GM12874 (cell line): ENCODE measurements around the gene TRIM7.

Experiments used
- TF ChIP-seq, protein P1 (sequence below): IDR thresholded peaks from 2 replicates; pipeline ENCODE4 v1.5.1; 2011; ENCODE audit warnings: low read depth, mild to moderate bottlenecking, control low read depth, low read length, moderate library complexity; ENCODE audit not compliant: insufficient read depth

TRIM7 gene

DNA sequence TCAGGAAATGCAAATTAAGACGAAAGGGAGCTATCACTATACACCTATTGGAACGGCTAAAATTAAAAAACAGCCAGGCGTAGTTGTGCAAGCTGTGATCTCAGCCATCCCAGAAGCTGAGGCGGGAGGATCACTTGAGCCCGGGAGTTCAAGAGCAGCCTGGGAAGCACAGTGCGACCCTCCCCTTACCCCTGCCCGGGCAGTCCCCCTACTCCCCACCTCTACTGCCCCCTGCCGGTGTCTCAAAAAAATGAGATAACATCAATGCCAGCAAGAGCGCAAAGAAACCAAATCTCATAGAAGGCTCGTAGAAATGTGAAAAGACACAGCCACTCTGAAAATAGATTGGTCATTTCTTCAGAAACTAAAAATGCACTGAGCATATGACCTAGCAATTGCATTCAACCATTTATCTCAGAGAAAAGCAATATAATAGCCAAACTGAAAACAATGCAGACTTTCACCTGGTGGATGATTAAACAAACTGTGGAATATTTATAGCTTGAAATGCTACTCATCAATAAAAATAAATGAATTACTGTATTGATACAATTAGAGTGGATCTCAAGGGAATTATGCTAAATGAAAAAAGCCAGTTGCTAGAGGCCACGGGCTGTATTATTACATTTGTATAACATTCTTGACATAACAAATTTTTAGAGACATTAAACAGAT is 37.0 kb downstream of the TRIM7 start:
- TF ChIP-seq, protein P1, sequence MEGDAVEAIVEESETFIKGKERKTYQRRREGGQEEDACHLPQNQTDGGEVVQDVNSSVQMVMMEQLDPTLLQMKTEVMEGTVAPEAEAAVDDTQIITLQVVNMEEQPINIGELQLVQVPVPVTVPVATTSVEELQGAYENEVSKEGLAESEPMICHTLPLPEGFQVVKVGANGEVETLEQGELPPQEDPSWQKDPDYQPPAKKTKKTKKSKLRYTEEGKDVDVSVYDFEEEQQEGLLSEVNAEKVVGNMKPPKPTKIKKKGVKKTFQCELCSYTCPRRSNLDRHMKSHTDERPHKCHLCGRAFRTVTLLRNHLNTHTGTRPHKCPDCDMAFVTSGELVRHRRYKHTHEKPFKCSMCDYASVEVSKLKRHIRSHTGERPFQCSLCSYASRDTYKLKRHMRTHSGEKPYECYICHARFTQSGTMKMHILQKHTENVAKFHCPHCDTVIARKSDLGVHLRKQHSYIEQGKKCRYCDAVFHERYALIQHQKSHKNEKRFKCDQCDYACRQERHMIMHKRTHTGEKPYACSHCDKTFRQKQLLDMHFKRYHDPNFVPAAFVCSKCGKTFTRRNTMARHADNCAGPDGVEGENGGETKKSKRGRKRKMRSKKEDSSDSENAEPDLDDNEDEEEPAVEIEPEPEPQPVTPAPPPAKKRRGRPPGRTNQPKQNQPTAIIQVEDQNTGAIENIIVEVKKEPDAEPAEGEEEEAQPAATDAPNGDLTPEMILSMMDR = peak; percentile 67

DNA sequence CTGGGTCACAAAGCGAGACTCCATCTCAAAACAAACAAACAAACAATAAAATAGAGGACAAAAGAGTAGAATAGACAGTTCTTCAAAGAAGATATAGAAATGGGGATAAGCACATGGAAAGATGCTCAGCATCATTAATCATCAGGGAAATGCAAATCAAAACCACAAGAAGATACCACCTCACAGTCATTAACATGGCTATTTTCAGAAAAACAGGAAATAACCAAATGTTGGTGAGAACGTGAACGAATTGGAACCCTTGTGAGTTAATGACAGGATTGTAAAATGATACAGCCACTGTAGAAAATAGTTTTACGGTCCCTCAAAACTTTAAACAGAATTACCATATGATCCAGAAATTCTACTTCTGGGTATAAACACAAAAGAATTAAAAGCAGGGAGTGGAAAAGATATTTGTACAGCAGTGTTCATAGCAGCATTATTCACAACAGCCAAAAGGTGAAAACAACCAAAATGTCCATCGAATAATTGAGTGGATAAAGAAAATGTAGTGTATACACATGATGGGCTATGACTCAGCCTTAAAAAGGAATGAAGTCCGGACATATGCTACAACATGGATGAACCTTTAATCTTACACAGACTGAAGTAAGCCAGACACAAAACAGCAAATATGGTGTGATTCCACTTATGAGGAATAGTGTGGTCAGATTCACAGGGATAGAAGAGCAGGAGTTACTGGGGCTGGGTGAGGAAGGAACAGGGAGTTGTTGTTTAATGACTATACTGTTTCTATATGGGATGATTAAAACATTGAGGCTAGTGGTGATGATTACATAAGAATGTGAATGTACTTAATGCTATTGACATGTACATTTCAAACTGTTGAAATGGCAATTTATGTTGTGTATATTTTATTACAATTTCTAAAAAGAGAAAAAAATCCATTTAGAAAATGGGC is 37.9 kb downstream of the TRIM7 start:
- TF ChIP-seq, protein P1 = no peak

DNA sequence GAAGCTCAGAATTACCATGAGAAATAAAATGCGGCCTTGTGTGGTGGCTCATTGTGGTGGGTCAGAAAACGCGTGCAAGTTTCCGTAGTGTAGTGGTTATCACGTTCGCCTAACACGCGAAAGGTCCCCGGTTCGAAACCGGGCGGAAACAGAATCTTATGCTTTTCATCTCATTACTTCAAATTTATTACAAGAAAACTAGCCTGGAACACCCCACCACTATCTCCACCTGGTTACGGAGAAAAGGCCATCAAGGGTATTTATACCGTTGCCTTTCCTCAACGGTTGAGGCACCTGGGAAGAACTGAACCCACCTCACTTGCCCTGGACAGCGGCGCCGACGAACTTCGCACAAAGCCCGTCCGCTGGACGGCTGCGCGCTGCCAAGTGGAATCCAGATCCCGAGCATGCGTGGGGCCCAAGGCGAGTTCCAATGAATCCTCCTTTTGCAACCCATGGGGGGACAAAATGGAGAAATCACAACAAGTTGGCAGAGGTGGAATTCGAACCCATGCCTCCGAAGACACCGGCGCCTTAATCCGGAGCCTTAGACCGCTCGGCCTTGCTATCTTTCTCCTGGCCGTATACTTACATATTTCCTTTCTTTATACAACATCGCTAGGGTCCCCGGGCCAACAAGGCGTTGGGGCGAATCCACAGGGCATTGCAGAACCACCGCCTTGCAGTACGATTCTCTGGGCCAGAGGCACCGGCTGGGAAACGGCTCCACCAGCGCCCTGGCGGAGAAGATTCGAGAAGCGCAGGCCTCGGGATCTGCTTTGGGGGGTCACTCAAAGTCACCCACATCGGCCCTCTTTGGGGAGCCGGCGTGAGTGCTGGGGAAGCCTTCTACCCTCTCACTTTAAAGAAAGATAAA is 40.7 kb downstream of the TRIM7 start:
- TF ChIP-seq, protein P1 = no peak

DNA sequence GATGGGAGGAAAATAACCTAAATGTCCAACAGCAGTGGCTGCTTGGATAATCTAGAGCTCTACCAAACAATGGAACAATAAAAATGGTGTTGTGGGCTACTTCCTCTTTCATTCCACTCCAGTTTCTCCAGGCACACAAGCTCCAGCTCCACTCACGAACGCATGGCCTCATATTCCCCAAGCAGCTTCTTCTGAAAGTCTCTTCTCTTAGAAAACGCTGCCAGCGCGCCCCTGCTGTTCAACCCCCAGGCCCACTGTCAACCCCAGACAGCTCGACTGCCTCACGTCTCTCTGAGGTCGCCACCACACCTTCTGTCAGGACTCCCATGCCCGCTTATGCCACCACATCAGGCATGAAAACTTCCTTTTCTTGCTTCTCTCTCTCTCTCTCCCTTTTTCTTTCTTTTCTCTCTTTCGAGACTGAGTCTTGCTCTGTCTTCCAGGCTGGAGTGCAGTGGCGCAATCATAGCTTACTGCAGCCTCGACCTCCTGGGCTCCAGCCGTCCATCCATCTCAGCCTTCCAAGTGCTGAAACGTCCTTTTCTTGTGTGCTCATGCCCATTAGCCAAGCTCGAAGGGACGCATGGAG is 41.4 kb downstream of the TRIM7 start:
- TF ChIP-seq, protein P1 = no peak

DNA sequence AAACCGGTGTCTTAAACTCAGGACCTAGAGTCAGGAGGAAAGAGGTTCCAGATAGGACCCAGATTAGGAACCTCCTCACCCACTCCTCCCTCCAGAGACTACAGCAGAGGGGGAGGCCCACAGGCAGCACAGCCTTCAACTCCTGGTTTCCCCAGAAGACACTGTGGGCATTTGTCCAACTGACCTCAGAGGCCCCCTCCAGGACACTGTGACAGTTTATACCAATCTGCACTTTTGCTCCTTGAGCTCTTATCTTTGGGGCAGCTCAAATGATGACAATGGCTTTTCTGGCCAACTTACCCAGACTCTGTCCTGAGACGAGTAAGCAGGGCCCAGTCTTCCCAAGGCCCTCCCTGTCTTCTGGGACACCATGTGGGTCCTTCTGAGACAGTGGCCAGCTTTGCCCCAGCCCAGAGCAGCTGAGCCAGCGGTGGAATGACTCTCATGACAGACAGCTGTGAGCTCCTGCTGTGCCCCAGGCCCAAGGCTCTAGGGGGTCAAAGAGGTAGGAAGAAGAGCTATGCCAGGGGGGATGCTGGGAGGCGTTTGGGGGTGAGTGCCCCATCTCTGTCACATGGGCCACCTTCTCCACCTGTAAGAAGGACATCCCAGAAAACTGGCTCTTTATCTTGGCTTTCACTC is 43.3 kb downstream of the TRIM7 start:
- TF ChIP-seq, protein P1 = no peak

DNA sequence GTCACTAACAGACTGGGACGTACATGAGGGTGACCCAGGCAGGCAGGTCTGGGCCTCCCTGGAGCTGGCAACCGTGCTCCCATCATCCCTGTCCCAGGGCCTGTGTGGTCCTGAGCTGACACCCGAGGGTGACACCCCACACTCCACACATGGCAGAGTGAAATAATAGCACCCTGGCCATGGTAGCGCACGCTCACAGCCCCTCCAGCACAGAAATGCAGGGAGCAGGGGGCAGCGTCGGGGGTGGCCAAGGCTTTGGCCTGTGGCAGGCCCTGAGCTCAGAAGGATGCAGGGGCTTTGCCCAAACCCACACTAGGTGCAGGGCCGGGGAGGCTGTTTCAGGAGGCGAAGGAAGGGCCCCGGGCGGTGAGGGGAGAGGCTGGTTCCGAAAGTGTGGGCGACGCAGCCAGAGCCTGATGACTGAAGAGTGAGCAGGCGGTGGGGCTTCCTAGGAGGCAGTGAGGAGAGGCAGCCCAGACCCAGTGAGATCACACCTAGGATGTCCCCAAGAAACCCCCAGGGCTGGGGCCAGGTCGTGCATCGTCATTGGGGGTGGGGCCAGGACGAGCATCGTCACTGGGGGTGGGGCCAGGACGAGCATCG is 44.7 kb downstream of the TRIM7 start:
- TF ChIP-seq, protein P1 = no peak
